Stimulated activated CD8-positive, alpha-beta memory T cell treated with anti-CD3 and anti-CD28 coated beads, Interleukin-4, amount 100 ng/mL, for 4 hours (primary cell): Measurements from ENCODE around the gene TOP1.

Source experiments
- DNase-seq, 2 donors: peaks; one replicate each; pipeline ENCODE4 v3.0.0-alpha.2; 2020; ENCODE audit warnings: low read depth in 2 of 2, low spot score in 1 of 2

Gene TOP1

DNA sequence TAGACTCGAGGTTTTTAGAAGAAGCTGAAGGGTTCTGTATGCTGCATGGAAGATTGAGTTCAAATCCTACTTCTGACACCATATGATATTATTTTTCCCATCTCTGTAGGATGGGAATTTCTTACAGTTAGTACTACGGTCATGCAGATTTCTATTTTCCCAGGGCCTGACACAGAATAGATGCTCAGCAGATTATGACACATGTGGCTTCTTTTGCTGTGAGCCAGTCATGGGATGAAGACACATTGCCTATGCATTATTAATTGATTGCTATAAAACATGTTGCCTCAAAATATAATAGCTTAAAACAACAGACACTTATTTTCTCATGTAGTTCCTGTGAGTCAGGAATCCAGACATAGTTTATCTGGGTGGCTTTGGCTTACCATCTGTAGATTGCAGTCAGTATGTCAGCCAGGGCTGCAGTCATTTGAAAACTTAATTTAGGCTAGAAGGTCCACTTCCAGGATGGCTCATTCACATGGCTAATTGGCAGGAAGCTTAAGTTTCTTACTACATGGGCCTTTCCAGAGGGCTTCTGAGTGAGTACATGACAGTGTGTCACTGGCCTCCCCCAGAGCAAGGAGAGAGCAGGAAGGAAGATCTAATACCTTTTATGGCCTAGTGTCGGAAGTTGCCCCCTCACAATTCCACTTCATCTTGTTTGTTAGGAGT is 29.5 kb downstream of the TOP1 start:
- no peak for DNase-seq

DNA sequence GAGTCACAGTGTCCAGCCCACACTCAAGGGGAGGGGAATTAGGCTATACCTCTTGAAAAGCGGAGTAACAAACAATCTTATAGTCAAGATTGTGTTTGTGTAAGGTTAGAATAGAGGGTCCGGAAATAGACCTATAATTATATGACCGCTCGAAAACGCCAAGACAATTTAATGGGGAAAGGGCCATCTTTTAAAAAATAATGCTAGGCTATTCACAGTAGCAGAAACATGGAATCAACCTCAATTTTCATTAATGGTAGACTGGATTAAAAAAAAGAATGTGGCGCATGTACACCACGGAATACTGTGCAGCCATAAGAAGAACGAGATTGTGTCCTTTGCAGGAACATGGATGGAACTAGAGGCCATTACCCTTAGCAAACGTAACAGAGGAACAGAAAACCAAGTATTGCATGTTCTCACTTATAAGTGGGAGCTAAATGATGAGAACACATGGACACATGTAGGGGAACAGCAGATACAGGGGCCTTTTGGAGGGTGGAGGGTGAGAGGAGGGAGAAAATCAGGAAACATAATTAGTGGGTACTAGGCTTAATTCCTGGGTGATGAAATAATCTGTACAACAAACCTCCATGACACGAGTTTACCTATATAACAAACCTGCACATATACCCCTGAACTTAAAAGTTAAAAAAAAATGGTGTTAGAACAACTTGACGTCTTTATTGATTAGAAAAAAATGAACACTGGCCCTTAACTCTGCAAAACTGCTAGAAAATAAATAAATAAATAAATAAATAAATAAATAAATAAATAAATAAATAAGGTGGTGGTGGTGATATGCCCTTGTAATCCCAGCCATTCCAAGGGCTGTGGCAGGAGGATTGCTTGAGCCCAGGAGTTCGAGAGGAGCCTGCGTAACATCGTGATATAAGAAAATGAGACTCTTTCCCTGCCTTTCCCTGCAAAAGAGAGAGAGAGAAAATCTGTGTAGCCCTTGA is 30.3 kb downstream of the TOP1 start:
- DNase-seq = no peak

DNA sequence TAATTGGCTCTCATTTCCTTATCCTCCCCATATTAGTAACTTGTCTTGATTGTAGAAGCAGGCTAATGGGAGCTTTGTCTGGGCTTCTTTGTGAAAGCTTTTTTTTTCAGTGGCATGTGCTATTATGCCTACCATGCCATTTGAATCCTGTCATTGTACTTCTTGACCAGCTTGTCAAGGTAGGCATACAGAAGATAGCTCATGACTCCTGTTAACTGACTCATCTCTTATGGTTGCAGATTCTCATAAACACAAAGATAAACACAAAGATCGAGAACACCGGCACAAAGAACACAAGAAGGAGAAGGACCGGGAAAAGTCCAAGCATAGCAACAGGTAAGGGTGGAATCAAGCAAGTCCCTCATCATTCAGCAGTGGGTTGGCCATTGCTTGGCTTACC is 32.5 kb downstream of the TOP1 start:
- no peak for DNase-seq

DNA sequence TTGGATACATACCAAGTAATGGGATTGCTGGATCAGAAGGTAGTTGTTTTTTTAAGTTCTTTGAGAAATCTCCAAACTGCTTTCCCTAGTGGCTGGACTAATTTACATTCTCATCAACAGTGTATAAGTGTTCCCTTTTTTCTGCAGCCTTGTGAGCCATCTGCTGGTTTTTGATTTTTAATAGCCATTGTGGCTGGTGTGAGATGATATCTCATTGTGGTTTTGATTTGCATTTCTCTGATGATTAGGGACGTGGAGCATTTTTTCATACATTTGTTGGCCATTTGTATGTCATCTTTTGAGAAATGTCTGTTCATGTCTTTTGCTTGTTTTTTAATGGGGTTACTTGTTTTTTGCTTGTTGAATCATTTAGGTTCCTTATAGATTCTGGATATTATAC is 34.8 kb downstream of the TOP1 start:
- no peak for DNase-seq

DNA sequence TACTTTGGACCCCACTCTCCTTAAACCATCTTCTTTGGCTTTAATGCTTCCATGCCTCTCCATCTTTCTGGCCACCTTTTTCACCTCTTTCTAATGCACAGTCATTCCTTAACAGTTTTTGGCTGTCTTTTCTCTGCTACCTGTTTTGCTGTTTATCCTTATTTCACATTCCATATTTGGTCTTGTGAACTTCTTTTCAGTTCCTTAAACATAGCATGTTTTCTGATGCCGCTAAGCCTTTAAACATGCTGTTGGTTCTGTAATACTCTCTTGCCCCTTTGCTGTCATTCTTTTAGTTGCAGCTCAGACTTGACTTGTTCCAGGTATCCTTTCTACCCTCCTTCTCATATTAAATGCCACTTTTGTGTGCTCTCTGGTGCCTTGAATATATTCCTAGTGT is 35.8 kb downstream of the TOP1 start:
- no peak for DNase-seq

DNA sequence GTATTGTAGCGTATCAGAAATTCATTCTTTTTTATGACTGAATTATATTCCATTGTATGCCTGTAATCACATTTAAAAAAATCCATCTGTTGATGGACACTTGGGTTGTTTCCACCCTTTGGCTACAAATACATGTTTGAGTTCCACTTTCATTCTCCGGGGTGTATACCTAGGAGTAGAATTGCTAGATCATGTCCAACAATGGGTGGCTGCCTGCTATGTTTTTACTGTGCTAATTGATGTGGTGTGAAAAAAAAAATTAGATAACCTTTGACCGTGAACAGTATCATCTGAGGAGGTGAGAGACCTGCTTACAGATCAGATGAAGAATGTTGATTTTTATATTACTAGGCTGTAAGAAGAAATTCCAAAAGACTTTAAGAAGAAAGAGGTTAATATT is 37.1 kb downstream of the TOP1 start:
- no peak for DNase-seq

DNA sequence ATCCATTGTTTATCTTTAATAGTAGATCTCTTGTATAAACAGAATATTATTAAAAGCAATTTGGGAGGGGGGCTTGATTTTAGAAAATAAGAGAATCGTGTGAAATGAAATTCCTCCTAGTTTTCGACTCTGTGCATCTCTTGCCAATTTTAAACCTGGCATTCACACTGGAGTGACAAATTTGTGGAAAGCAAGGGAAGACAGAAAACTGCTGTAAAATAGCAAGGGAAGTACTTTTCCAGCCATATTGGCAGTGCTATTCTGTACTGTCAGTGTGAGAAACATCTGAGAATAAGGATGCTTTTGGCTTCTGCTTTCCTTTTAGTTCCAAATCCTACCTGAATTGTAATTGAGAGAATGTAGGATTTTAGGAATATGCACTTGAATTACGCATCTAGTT is 40.2 kb downstream of the TOP1 start:
- no peak for DNase-seq

DNA sequence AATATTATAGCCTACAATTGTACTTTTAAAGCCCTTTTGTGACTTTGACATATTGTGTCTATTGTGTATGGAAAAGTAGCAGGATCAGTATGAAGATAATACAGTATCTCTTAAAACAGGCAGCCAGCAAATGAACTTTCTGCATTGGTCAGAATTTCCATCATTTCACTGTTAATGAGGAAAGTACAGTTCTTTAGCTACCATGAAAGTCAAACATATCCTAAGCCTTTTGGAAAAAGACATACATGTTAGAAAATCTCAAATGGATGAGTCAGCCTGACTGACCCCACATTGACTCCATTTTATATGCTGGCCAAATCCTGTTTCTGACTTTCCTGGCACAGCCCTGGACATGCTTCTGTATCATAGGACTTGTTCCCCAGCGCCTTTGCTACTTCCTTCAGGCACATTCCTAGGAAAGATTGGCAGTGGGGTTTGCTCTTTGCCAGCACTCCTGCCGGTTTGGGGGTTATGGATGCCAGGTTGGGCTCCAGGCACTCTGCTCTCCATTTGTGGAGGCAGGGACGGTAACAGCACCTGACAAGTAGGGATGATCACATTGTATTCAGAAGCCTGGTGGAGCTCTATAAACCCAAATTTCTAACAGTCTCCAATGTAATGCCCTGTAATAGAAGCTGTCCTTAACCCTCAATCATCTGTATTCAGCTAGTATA is 43.7 kb downstream of the TOP1 start:
- no peak for DNase-seq

DNA sequence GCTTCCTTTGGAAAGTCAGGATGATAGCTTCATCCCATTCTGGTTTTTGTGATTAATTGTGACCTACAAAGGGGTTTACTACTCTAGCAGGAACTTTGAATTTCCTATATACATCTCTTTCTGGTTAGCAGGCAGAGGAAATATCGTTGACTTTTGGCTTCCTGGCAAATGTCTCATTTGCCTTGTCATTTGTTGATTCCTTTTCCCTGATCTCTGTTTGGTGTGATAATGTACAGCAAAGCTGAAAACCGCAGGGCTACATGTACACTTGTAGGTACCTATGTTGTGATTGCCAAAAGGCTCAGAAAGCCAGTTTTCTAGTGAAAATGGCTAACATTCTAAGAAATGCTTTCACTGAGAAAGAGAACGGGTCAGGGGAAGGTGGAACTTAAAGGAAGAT is 44.3 kb downstream of the TOP1 start:
- no peak for DNase-seq

DNA sequence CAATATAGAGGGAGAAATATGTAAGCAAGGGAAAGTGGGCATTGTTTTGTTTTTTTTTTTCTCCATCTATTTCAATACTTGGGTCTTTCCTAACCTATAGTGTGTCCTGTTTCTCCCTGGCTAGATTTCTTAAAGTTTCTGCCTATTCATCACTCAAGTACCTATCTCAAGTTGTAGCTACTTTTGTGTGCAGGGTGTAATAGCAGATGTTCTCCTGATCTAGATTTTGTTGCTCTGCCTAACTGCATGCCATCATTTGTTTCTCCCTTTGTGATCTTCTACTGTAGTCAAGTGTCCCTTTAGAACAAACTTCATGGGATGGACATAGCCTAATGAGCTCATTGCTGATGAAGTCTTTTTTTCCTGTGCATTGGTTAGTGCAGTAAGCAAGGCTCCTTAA is 45.8 kb downstream of the TOP1 start:
- no peak for DNase-seq

DNA sequence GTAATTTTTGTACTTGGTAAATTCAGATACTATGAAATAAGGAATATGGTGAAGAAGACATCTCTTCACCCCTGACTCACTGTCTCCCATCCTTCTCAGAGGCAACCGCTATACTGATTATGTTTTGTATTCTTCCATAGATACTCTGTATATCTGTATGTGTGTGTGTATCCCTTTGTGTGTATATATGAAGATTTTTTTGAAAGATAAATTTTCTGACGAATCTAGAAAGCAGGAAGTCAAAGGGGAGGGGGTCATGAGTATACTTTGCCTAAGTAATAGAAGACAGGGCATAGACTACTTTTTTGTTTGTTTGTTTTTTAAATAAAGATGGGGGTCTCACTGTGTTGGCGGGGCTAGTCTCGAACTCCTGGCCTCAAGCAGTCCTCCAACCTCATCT is 48.2 kb downstream of the TOP1 start:
- DNase-seq = no peak

DNA sequence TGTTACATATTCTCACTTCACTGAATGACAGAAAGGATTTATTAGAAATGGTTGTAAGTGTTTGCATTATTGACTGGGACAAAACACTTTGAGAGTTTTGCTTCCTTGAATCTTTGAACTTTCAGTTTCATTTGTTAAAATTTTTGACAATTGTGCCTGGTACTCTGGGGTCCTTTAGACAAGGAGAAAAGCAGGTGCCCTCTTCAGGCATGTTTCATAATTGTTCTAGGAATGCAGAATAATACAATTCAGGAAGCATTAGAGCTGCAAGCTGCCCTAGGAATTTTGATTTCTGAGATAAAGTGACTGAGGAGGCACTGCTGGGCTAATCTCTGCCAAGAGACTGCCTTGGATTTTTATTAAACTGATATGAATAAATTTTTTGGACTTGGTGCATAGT is 49.7 kb downstream of the TOP1 start:
- DNase-seq = no peak

DNA sequence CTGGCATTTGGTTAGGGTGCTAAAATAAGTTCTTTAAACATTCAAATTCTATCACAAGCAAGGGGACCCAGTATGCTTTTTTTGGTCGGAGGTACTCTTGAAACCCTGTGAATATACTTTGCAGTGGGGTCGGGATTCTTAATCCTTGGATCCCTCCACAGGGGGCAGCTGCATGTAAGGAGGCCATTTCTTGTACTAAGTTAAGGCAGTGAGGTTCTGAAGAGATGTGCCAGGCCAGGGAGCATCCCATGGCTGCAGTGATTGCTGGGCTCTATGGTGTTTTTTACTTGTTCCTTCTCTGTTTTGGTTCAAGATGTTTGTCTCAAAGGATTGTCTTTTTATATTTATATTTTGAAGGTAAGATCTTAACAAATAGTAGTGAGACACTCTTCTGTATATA is 50.4 kb downstream of the TOP1 start:
- DNase-seq = no peak

DNA sequence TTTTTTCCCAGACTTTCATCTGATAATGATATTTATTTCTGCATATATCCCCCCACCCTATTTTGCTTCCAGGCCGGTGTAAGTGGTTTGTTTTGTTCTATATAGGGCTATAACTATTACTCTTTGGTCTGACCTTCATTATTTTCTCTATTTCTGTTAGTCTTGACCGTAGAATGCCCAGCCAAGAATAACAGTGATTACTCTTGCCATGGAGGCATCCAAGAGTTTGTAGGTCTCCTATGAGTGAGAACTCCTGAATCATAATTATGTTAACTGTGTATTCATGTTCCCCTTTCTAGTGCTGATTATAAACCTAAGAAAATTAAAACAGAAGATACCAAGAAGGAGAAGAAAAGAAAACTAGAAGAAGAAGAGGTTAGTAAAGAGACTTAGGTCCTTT is 52.2 kb downstream of the TOP1 start:
- DNase-seq = no peak

DNA sequence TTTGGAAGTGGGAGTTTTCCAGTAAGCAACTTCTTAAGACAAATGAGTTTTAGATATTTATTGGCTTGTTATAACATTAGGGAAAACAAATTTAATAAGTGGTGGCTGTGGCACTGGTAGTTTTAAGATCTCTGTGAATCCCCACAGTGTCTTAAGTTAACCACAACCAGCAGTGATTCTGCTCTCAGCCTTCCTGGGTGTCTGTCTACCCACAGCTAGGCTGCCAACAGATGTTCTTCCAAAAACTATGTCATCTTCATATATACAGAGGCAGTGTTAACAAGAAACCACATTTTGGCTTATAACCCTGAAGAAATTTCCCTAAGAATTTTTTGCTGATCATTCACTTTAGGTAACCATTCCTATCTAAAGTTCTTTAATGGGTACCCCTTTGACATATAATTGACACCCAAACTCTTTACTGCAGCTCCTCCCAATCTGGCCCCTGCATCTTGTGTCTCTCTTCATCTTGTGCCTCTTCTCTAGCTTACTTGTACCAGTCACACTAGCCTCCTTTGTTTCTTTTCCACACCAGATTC is 52.7 kb downstream of the TOP1 start:
- DNase-seq = no peak

DNA sequence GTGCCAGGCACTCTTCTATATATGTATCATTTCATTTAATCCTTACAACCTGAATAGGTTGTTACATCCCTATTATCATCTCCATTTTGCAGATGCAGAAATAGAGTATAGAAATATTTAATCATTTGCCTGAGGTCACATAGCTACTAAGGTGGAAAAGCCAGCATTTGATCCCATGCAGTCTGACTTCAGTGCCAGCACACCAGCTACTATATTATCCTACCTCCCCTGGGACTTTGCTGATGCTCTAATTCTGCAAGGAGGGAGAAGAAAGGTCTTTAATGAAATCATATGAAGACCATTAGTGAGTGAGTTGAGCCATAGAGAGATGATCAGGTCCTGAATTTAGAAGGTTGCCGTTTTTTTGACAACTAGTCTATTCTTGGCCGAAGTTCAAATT is 53.7 kb downstream of the TOP1 start:
- DNase-seq = no peak

DNA sequence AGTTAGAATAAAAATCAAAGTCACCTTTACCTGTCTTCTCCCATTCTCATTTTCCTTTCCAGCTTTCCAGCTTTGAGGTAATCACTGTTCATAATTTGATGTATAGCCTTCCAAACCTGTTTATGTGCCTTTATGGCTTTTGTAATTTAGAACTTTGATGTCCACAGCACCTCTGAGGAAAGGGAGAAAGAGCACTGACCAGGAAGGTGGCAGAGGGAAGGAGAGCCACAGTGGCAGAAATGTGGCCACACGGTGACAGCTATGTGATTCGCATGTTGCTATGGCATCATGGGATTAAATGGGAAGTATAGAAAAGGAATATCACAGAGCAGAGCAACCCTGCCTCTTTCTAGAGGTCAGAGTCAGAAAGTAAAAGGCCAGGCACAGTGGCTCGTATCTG is 57.0 kb downstream of the TOP1 start:
- DNase-seq = no peak

DNA sequence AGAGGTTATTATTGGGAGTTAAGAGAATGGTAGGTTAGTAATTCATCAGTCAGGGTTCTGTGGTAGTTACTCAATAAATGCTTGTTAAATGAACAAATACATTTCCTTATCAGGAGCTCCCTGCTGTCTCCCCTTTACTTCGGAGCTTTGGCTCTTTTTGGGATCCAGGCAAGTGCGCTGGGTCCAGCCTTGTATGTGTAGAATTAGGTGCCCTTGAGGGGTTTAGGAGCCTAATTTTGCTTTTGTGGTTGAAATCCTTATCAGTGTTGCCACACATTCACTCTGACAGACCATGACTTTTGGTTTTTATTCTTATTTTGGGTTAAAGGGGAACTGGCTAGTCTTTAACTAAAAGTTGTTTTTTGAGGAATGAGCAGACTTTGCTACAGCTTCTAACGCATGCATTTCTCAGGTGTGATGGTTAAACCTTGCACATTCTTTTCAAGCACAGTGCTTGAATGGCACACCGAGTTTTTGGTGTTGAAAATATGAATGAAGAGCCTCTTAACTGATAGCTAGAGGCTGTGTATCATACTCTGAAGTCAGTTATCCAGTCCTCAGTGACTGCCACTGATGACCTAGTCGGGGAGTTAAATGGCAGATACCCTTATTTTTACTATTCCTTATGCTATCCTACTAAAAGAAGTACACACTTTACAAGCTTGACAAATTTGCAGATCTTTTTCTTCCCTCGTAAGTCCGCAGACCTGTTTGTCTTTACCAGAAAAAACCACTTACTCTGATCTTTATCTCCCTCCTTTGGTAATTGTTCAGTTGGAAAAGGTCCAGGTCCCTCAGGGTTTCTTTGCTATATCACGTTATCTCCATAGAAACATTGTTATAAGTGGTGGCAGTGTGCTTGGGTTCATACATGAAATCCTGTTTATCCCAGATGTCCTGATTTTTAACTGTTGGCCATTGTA is 58.0 kb downstream of the TOP1 start:
- DNase-seq = no peak

DNA sequence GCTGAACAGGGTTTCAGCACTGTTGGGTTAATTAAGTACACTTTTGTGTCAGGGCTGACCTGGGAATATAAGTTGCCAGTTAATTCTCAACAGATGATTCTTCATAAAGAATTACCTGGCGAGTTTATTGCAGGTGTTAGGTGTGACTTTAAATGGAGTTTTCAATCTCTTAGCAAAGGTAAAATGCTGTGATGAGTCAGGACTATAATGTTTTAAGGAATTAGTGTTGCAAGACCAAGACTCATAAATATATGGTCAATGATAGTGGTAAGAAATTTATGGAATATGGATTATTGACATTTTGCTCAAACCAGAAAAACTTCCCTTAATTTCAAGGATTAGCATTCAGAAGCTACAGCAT is 58.7 kb downstream of the TOP1 start:
- no peak for DNase-seq

DNA sequence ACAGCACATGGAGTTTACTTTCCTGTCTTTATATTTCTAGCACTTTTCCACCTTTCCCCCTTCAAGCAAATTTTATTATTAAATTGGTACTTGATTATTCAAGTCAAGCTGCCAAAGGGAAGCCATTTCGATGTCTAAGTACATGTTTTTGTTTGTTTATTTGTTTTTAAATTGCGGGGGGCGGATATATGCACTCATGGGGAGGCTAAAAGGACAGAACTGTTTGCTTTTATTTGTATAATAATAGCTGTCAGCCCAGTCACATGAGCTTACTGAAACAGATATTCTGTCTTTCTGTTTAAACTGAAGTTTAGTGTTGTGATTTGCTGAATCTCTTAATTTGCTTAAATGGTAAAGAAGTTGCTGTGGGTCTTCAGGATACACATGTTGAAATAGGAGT is 59.2 kb downstream of the TOP1 start:
- DNase-seq = no peak

DNA sequence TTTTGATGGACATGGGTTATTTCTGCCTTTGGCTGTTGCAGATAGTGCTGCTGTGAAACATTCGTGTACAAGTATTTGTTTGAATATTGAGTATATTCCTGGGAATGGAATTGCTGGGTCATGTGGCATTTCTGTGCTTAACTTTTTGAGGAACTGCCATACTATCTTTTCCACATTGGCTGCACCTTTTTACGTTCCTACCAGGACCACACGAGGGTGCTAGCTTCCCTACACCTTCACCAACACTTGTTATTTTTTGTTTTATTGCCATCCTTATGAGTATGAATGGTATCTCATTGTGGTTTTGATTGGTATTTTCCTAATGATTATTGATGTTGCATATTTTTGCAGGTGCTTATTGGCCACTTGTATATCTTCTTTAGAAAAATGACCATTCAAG is 60.9 kb downstream of the TOP1 start:
- DNase-seq = no peak
